ENCODE measurements around the gene YRDC. TPM values are rescaled to one million over a fixed set of nuclear protein-coding genes. Genes with fewer than 3 reads are reported as not detected.

YRDC gene
- total RNA-seq (ENCODE audit: low replicate concordance), result 12.9 and 17.4 TPM in 2 replicates

GRCh38 chr1:37807555-37808368, at the start of gene YRDC, which contains the start of gene C1orf122:
TSS of gene YRDC (minus strand) at chr1:37808208. CDS start at chr1:37808180, 28 bp downstream.
TSS of gene C1orf122 (plus strand) at chr1:37807790. CDS start at chr1:37808405, 615 bp downstream.
- H3K4me1 ChIP-seq, result peaks cover 14% of the 10 kb centered on the region
- peak within 1 kb of the TSS; percentile 94 for H3K4me3 Mint-ChIP-seq
- H4K20me1 ChIP-seq (ENCODE audit: low read depth), result peaks cover 60% of the 10 kb centered on the region
- H3K9ac ChIP-seq, result peak within 1 kb of the TSS; percentile 88
- H3K27me3 ChIP-seq, result no peaks in the 10 kb centered on the region
- H3K36me3 ChIP-seq, result peaks cover 10% of the 10 kb centered on the region
- peak within 1 kb of the TSS; percentile 78 for H3K27ac Mint-ChIP-seq
- no peaks in the 10 kb centered on the region for H3K9me3 ChIP-seq (ENCODE audit: low read depth)
- H3K79me2 ChIP-seq (ENCODE audit: low read depth), result peaks cover 37% of the 10 kb centered on the region
- DNase-seq (ENCODE audit: low spot score), result peak; percentile 98
- H3K4me2 ChIP-seq, result peak within 1 kb of the TSS; percentile 99
- peaks cover 28% of the 10 kb centered on the region for H3F3A ChIP-seq (ENCODE audit: low read depth)
- peaks cover 9% of the 10 kb centered on the region for H3K36me3 Mint-ChIP-seq
- H3K4me3 ChIP-seq, result peak within 1 kb of the TSS; percentile 95
- H2AFZ ChIP-seq (replicated peaks), result peak within 1 kb of the TSS; percentile 88
- TF ChIP-seq EZH2phosphoT487 (IDR thresholded peaks at IDR 0.05), result no peak
- TF ChIP-seq CTCF (IDR thresholded peaks at IDR 0.05), result no peak
- no peak for TF ChIP-seq EZH2 (IDR thresholded peaks at IDR 0.05)
- no peaks in the 10 kb centered on the region for H3K9me3 Mint-ChIP-seq
- H3K27me3 Mint-ChIP-seq (ENCODE audit: insufficient read depth, low read depth), result no peaks in the 10 kb centered on the region
- peak within 1 kb of the TSS; percentile 62 for H3K27ac ChIP-seq
- H3K4me1 Mint-ChIP-seq, result peaks cover 27% of the 10 kb centered on the region

GRCh38 chr1:37854406-37854805, 46.4 kb upstream of the YRDC start:
- Histone ChIP-seq H3K79me2 (ENCODE audit: low read depth) (peaks cover 88% of the 10 kb centered on the region), H3K4me3 (no peak overlapping the region), H3K4me1 (peaks cover 8% of the 10 kb centered on the region), H3F3A (ENCODE audit: low read depth) (no peaks in the 10 kb centered on the region), H3K9me3 (ENCODE audit: low read depth) (no peaks in the 10 kb centered on the region), H3K36me3 (peaks cover 7% of the 10 kb centered on the region), H4K20me1 (ENCODE audit: low read depth) (peaks cover 62% of the 10 kb centered on the region), H3K4me2 (no peak overlapping the region), H3K27me3 (no peaks in the 10 kb centered on the region), H3K9ac (no peak overlapping the region), H2AFZ (replicated peaks) (no peak overlapping the region), H3K27ac (no peak overlapping the region)
- DNase-seq (ENCODE audit: low spot score), result no peak
- TF ChIP-seq EZH2phosphoT487 (IDR thresholded peaks at IDR 0.05) (no peak), CTCF (IDR thresholded peaks at IDR 0.05) (no peak), EZH2 (IDR thresholded peaks at IDR 0.05) (no peak)
- Mint-ChIP-seq H3K4me1 (peaks cover 15% of the 10 kb centered on the region), H3K27ac (no peak overlapping the region), H3K9me3 (no peaks in the 10 kb centered on the region), H3K4me3 (no peak overlapping the region), H3K27me3 (ENCODE audit: insufficient read depth, low read depth) (peaks cover 3% of the 10 kb centered on the region), H3K36me3 (peaks cover 10% of the 10 kb centered on the region)

- no peak overlapping the region for H3K4me2 ChIP-seq
- no peak overlapping the region for H3K4me3 Mint-ChIP-seq
- peaks cover 10% of the 10 kb centered on the region for H3K4me1 Mint-ChIP-seq
- H3F3A ChIP-seq (ENCODE audit: low read depth), result no peaks in the 10 kb centered on the region
- DNase-seq (ENCODE audit: low spot score), result no peak
- H3K9me3 ChIP-seq (ENCODE audit: low read depth), result no peaks in the 10 kb centered on the region
- no peak overlapping the region for H3K27ac ChIP-seq
- H3K79me2 ChIP-seq (ENCODE audit: low read depth), result peaks cover 90% of the 10 kb centered on the region
- TF ChIP-seq EZH2phosphoT487 (IDR thresholded peaks at IDR 0.05), result no peak
- TF ChIP-seq EZH2 (IDR thresholded peaks at IDR 0.05), result no peak
- TF ChIP-seq CTCF (IDR thresholded peaks at IDR 0.05), result no peak
- peaks cover 61% of the 10 kb centered on the region for H4K20me1 ChIP-seq (ENCODE audit: low read depth)
- peaks cover 10% of the 10 kb centered on the region for H3K36me3 Mint-ChIP-seq
- no peaks in the 10 kb centered on the region for H3K9me3 Mint-ChIP-seq
- no peak overlapping the region for H3K9ac ChIP-seq
- H3K4me3 ChIP-seq, result no peak overlapping the region
- no peak overlapping the region for H2AFZ ChIP-seq (replicated peaks)
- peaks cover 3% of the 10 kb centered on the region for H3K27me3 Mint-ChIP-seq (ENCODE audit: insufficient read depth, low read depth)
- H3K36me3 ChIP-seq, result peaks cover 7% of the 10 kb centered on the region
- peaks cover 1% of the 10 kb centered on the region for H3K4me1 ChIP-seq
- H3K27me3 ChIP-seq, result no peaks in the 10 kb centered on the region
- no peak overlapping the region for H3K27ac Mint-ChIP-seq
Observed at GRCh38 chr1:37853157-37853556, 45.1 kb upstream of the YRDC start.
